Neural progenitor cell (in vitro differentiated cells): Measurements from ENCODE around the gene LRCH3.

ENCODE experiments used
- CTCF ChIP-seq: fragments of 200-600 bp; sonication (generic); IDR thresholded peaks from 2 replicates; pipeline ENCODE4 v1.5.1; 2017; ENCODE audit warnings: antibody characterized with exemption, mild to moderate bottlenecking
- EZH2 ChIP-seq: fragments of 200-600 bp; sonication (generic); IDR thresholded peaks from 2 replicates; pipeline ENCODE4 v1.6.1; 2017; ENCODE audit warnings: antibody characterized with exemption, mild to moderate bottlenecking, moderate library complexity

DNA sequence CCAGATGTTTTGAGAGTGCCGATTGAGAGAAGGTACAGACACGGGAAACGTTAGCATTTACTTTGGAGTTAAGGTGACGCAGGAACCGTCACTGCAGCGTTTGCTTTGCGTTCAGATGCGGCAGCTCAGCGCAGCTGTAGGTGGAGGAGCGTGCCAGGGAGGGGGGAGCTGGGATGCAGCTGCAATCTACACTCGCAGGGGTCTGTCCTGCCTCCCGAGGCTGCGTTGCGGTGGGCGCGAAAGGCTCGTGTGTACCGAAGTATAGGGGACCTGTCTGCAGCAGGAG is 41.8 kb upstream of the LRCH3 start:
- TF ChIP-seq CTCF = no peak
- no peak for TF ChIP-seq EZH2
